ENCODE measurements around the gene ELK4.
A peak's percentile ranks its signal among the peaks of the same experiment; 100 is the strongest.

The ELK4 gene

GRCh38 chr1:205568469-205569361 lies 63.1 kb downstream of the ELK4 start:
- TF ChIP-seq, protein P1, sequence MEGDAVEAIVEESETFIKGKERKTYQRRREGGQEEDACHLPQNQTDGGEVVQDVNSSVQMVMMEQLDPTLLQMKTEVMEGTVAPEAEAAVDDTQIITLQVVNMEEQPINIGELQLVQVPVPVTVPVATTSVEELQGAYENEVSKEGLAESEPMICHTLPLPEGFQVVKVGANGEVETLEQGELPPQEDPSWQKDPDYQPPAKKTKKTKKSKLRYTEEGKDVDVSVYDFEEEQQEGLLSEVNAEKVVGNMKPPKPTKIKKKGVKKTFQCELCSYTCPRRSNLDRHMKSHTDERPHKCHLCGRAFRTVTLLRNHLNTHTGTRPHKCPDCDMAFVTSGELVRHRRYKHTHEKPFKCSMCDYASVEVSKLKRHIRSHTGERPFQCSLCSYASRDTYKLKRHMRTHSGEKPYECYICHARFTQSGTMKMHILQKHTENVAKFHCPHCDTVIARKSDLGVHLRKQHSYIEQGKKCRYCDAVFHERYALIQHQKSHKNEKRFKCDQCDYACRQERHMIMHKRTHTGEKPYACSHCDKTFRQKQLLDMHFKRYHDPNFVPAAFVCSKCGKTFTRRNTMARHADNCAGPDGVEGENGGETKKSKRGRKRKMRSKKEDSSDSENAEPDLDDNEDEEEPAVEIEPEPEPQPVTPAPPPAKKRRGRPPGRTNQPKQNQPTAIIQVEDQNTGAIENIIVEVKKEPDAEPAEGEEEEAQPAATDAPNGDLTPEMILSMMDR (IDR thresholded peaks at IDR 0.05; ENCODE audit: low read depth, low read length), result peak; percentile 10
- no peak for DNase-seq (ENCODE audit: extremely low read depth, low read depth)

- no peak for DNase-seq (ENCODE audit: extremely low read depth, low read depth)
Observed at GRCh38 chr1:205568135-205568468, 63.7 kb downstream of the ELK4 start.

GRCh38 chr1:205567716-205568115 lies 64.1 kb downstream of the ELK4 start:
- TF ChIP-seq, protein P1 (IDR thresholded peaks at IDR 0.05; ENCODE audit: low read depth, low read length), result no peak
- no peak for DNase-seq (ENCODE audit: extremely low read depth, low read depth)

More at GRCh38 chr1:205568135-205568468, 63.7 kb downstream of the ELK4 start:
- TF ChIP-seq, protein P1 (IDR thresholded peaks at IDR 0.05; ENCODE audit: low read depth, low read length), result no peak

DNA sequence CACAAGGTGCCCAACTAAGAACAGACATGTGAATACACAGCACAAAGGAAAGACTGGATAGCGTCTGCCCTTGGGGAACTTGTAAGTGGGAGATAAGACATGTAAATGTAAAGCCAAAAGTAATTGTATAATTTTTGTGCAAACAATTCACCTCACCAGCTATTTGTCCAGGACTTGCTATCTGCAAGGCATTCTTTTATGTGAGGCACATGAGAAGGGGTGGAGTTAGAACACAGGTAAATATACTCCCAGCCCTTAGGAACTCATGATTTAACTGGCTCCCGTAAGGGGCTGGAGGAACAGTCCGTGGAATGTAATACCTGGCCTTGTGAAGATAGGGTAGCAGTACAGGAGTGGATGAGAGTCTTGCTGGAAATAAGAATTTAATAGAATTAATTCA lies 66.0 kb downstream of the ELK4 start:
- TF ChIP-seq, protein P1 (IDR thresholded peaks at IDR 0.05; ENCODE audit: low read depth, low read length), result no peak
- DNase-seq (ENCODE audit: extremely low read depth, low read depth), result no peak

GRCh38 chr1:205563927-205564441 lies 67.8 kb downstream of the ELK4 start:
- no peak for DNase-seq (ENCODE audit: extremely low read depth, low read depth)
- TF ChIP-seq, protein P1 (IDR thresholded peaks at IDR 0.05; ENCODE audit: low read depth, low read length), result no peak

DNA sequence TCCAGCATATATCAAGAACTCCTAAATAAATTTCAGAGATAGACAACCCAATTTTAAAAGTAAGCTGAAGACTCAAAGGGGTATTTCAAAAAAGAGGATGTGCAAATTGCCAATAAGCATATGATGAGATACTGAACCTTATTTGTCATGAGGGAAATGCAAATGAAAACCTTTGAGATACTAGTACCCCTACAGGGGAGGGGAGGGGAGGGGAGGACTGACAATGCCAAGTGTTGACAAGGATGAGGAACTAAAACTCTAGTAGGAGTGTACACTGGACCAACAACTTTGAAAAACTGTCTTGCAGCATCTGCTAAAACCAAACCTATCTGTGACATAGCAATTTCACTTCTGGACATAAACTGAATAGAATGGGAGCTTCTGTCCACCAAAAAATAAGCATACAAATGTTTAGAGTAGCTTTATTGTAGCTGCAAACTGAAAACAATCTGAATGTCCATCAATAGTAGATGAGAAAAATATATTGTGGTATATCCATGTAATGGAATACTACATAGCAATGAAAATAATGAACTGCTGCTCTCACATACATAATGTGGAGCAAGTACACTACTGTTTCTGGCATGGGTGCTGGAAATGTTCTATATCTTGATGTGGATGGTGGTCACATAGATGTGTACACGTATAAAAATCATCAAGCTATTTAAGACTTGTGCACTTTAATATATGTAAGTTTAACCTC lies 70.2 kb downstream of the ELK4 start:
- no peak for DNase-seq (ENCODE audit: extremely low read depth, low read depth)
- TF ChIP-seq, protein P1 (IDR thresholded peaks at IDR 0.05; ENCODE audit: low read depth, low read length), result no peak

Measured in AG09319 (cell line).